Peyer's patch (tissue), 4 donors: ENCODE data around the gene CD99.

ENCODE experiments used
- POLR2A ChIP-seq, 2 donors: fragments of 450-650 bp; IDR thresholded peaks; one replicate each; pipeline ENCODE4 v1.5.1; 2017; ENCODE audit warnings: antibody characterized with exemption in 2 of 2, mild to moderate bottlenecking in 2 of 2, moderate library complexity in 2 of 2
- TF ChIP-seq, protein P1 (sequence below), 6 experiments: fragments of 450-650 bp in 4 of 6; fragments of 200-600 bp in 2 of 6; sonication (generic) in 1 of 6; IDR thresholded peaks; one replicate each; pipeline ENCODE4 v1.5.1; 2017 to 2019; ENCODE audit warnings: antibody characterized with exemption in 6 of 6, mild to moderate bottlenecking in 3 of 6, moderate library complexity in 1 of 6

DNA sequence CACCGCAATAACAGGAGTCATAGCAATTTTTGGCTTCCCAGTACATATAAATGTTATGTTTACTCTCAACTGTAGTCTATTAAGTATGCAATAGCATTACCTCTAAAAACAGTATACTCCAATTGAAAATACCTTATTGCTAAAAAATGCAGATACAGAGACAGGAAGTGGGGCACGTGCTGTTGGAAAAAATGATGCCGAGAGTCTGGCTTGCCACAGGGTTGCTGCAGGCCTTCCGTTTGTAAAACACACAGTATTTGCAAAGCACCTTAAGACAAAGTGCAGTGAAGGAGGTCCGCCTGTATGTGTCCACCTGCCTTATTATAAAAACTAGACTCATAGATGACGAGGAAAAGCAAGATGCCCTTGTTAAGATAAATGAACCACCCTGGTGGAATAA lies 23.5 kb downstream of the CD99 start:
- TF ChIP-seq, protein P1, sequence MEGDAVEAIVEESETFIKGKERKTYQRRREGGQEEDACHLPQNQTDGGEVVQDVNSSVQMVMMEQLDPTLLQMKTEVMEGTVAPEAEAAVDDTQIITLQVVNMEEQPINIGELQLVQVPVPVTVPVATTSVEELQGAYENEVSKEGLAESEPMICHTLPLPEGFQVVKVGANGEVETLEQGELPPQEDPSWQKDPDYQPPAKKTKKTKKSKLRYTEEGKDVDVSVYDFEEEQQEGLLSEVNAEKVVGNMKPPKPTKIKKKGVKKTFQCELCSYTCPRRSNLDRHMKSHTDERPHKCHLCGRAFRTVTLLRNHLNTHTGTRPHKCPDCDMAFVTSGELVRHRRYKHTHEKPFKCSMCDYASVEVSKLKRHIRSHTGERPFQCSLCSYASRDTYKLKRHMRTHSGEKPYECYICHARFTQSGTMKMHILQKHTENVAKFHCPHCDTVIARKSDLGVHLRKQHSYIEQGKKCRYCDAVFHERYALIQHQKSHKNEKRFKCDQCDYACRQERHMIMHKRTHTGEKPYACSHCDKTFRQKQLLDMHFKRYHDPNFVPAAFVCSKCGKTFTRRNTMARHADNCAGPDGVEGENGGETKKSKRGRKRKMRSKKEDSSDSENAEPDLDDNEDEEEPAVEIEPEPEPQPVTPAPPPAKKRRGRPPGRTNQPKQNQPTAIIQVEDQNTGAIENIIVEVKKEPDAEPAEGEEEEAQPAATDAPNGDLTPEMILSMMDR (IDR thresholded peaks at IDR 0.05) = no peak
- TF ChIP-seq POLR2A (IDR thresholded peaks at IDR 0.05) = no peak
